HCT116 (cell line): Measurements from ENCODE around the gene SUN3. TPM values are rescaled to one million over a fixed set of nuclear protein-coding genes. Genes with fewer than 3 reads are reported as not detected.

Source experiments
- ATAC-seq: fragments of 200-7000 bp; cut with Tn5 transposase; 2 replicates; pipeline ENCODE4 v1.9.1; 2020; ENCODE audit warnings: mild to moderate bottlenecking, moderate library complexity
- BruUV-seq: library from RNA; stranded (reverse); fragments of 400-500 nt; replicated peaks from 2 replicates; lab custom pipeline; 2021; lab: Mats Ljungman, UMichigan
- CTCF ChIA-PET: fragments of 300-600 bp; sonication (Branson Sonifier 250); formaldehyde crosslinking; loops from one replicate; lab custom pipeline; 2021; ENCODE audit warnings: antibody characterized with exemption; lab: Charles Lee
- POLR2A ChIA-PET: fragments of 300-600, 350-600 bp; sonication (Branson Sonifier 250); formaldehyde crosslinking; loops from one replicate; lab custom pipeline; 2021; ENCODE audit warnings: antibody characterized with exemption; lab: Charles Lee
- RAD21 ChIA-PET, 2 experiments: fragments of 300-600 bp; sonication (Branson Sonifier 250); formaldehyde crosslinking; loops; one replicate each; lab custom pipeline; 2023; ENCODE audit warnings: low total read pairs in 2 of 2; ENCODE audit not compliant: uncharacterized antibody in 2 of 2, unreplicated experiment in 2 of 2, low non-redundant PET in 1 of 2; lab: Charles Lee
- DNase-seq: peaks from one replicate; pipeline ENCODE4 v3.0.0-alpha.2; 2010; ENCODE audit warnings: low read depth, low spot score
- H2AFZ ChIP-seq: fragments of 200-600 bp; shearing (Covaris generic), sonication (generic); 2 replicates; pipeline ENCODE4 v1.6.1; 2017; ENCODE audit warnings: low read depth, mixed run types, mixed read lengths, antibody characterized with exemption, low read length; ENCODE audit not compliant: poor library complexity, severe bottlenecking
- H3K27ac ChIP-seq: 2 replicates; pipeline ENCODE4 v1.5.1; 2012; ENCODE audit warnings: low read depth, low read length
- H3K27me3 ChIP-seq: fragments of 200-600 bp; sonication (generic); 2 replicates; pipeline ENCODE4 v1.6.1; 2016; ENCODE audit warnings: mixed run types, low read length, mixed read lengths; ENCODE audit not compliant: insufficient read depth
- H3K36me3 ChIP-seq, 2 experiments: fragments of 200-500 bp in 1 of 2; fragments of 200-600 bp in 1 of 2; sonication (Bioruptor generic) in 1 of 2; sonication (generic) in 1 of 2; 2 replicates each; pipeline versions ENCODE4 v1.5.1 to v1.6.1; 2014 to 2016; ENCODE audit warnings: low read length in 2 of 2, inconsistent platforms in 1 of 2, mixed read lengths in 1 of 2, mixed run types in 1 of 2; ENCODE audit not compliant: insufficient read depth in 2 of 2, control insufficient read depth in 1 of 2
- H3K4me1 ChIP-seq, 2 experiments: fragments of 200-600 bp in 1 of 2; sonication (generic) in 1 of 2; 2 replicates each; pipeline versions ENCODE4 v1.5.1 to v1.6.1; 2012 to 2017; ENCODE audit warnings: low read length in 2 of 2, inconsistent platforms in 1 of 2, mild to moderate bottlenecking in 1 of 2, mixed read lengths in 1 of 2, mixed run types in 1 of 2, moderate library complexity in 1 of 2; ENCODE audit not compliant: insufficient read depth in 2 of 2, control insufficient read depth in 1 of 2
- H3K4me2 ChIP-seq: fragments of 200-600 bp; sonication (generic); 2 replicates; pipeline ENCODE4 v1.6.1; 2017; ENCODE audit warnings: mixed run types, low read length, mixed read lengths
- H3K4me3 ChIP-seq, 2 experiments: fragments of 200-600 bp in 1 of 2; sonication (generic) in 1 of 2; replicated peaks in 1 of 2; 2 replicates each; pipeline ENCODE4 v1.5.1; 2011 to 2016; ENCODE audit warnings: low read length in 2 of 2, control low read depth in 1 of 2, low read depth in 1 of 2, mild to moderate bottlenecking in 1 of 2, mixed read lengths in 1 of 2, mixed run types in 1 of 2
- H3K79me2 ChIP-seq: fragments of 200-600 bp; sonication (generic); 2 replicates; pipeline ENCODE4 v1.6.1; 2017; ENCODE audit warnings: mild to moderate bottlenecking, mixed run types, low read length, moderate library complexity, mixed read lengths; ENCODE audit not compliant: insufficient read depth
- H3K9ac ChIP-seq: fragments of 200-600 bp; sonication (generic); 2 replicates; pipeline ENCODE4 v1.6.1; 2016; ENCODE audit warnings: low read length, mixed read lengths
- H3K9me2 ChIP-seq: fragments of 200-600 bp; sonication (generic), shearing (Covaris generic); 2 replicates; pipeline ENCODE4 v1.6.1; 2017; ENCODE audit warnings: mixed run types, mild to moderate bottlenecking, moderate library complexity; ENCODE audit not compliant: insufficient read depth
- H3K9me3 ChIP-seq, 2 experiments: fragments of 200-500 bp in 1 of 2; fragments of 200-600 bp in 1 of 2; sonication (Bioruptor generic) in 1 of 2; sonication (generic) in 1 of 2; 2 replicates each; pipeline ENCODE4 v1.6.1; 2014 to 2017; ENCODE audit warnings: low read length in 2 of 2, mixed read lengths in 2 of 2, inconsistent platforms in 1 of 2, low read depth in 1 of 2, mild to moderate bottlenecking in 1 of 2, mixed run types in 1 of 2, moderate library complexity in 1 of 2; ENCODE audit not compliant: control insufficient read depth in 1 of 2, insufficient read depth in 1 of 2
- H4K20me1 ChIP-seq: fragments of 200-600 bp; sonication (generic), shearing (Covaris generic); 2 replicates; pipeline ENCODE4 v1.6.1; 2017; ENCODE audit warnings: mixed run types, mild to moderate bottlenecking, moderate library complexity; ENCODE audit not compliant: insufficient read depth
- ATF3 ChIP-seq: IDR thresholded peaks from 2 replicates; pipeline ENCODE4 v1.6.1; 2012
- CBX3 ChIP-seq: IDR thresholded peaks from 2 replicates; pipeline ENCODE4 v1.6.1; 2012; ENCODE audit warnings: low read depth
- EGR1 ChIP-seq: IDR thresholded peaks from 2 replicates; pipeline ENCODE4 v1.6.1; 2012; ENCODE audit warnings: low read depth
- EZH2 ChIP-seq: fragments of 200-600 bp; sonication (generic); IDR thresholded peaks from 2 replicates; pipeline ENCODE4 v1.6.1; 2017; ENCODE audit warnings: antibody characterized with exemption, mixed run types
- JUND ChIP-seq: IDR thresholded peaks from 2 replicates; pipeline ENCODE4 v1.6.1; 2012
- POLR2A ChIP-seq: IDR thresholded peaks from 2 replicates; pipeline ENCODE4 v1.7.0; 2011; ENCODE audit warnings: borderline replicate concordance; ENCODE audit not compliant: insufficient read depth, insufficient read length; ENCODE audit errors: extremely low read depth
- RAD21 ChIP-seq: IDR thresholded peaks from 2 replicates; pipeline ENCODE4 v1.6.1; 2012; ENCODE audit warnings: low read depth, mild to moderate bottlenecking
- SIN3A ChIP-seq: IDR thresholded peaks from 2 replicates; pipeline ENCODE4 v1.6.1; 2012; ENCODE audit warnings: low read depth
- SP1 ChIP-seq: IDR thresholded peaks from 2 replicates; pipeline ENCODE4 v1.6.1; 2012; ENCODE audit warnings: low read depth
- SRF ChIP-seq: IDR thresholded peaks from 2 replicates; pipeline ENCODE4 v1.6.1; 2012; ENCODE audit warnings: low read depth
- TCF7L2 ChIP-seq: IDR thresholded peaks from 2 replicates; pipeline ENCODE4 v1.7.0; 2011; ENCODE audit warnings: borderline replicate concordance, inconsistent platforms; ENCODE audit not compliant: insufficient read depth, insufficient read length; ENCODE audit errors: extremely low read depth
- ZFX ChIP-seq: fragments of 450-650 bp; IDR thresholded peaks from 2 replicates; pipeline ENCODE4 v1.6.1; 2017
- ZNF274 ChIP-seq: fragments of 200-500 bp; sonication (Bioruptor generic); IDR thresholded peaks from 2 replicates; pipeline ENCODE4 v1.6.1; 2014; ENCODE audit warnings: mild to moderate bottlenecking, low read depth, low read length, inconsistent platforms
- intact Hi-C: fragments of 100-400 bp; cut with micrococcal nuclease; formaldehyde crosslinking; loops from 2 replicates; pipeline ENCODE4 v1.10.0; 2022
- total RNA-seq: library from RNA; stranded (reverse); gene quantifications from one replicate; pipeline ENCODE4 v1.2.1, GENCODE V29; 2021; ENCODE audit not compliant: unreplicated experiment
- TF ChIP-seq, protein P1 (sequence below): IDR thresholded peaks from 2 replicates; pipeline ENCODE4 v1.6.1; 2011; ENCODE audit warnings: mild to moderate bottlenecking, low read length, moderate library complexity; ENCODE audit not compliant: insufficient replicate concordance; ENCODE audit errors: extremely low read depth
- TF ChIP-seq, protein P2 (sequence below): IDR thresholded peaks from 2 replicates; pipeline ENCODE4 v1.6.1; 2012

Gene SUN3
- total RNA-seq, 1 experiment from 2014 or later = 4.5 TPM

- intact Hi-C loops = no loop called here
- Histone ChIP-seq H2AFZ (no peak overlapping the region), H3K4me2 (no peak overlapping the region), H3K9me3 (no peaks in the 10 kb centered on the region), H3K27ac (no peak overlapping the region), H3K4me3 (no peak overlapping the region), H4K20me1 (no peaks in the 10 kb centered on the region), H3K4me1 (peaks cover 0 to 9% of the 10 kb centered on the region in 2 experiments; a peak in 2 of 4 replicates), H3K9me2 (no peaks in the 10 kb centered on the region), H3K79me2 (no peaks in the 10 kb centered on the region), H3K36me3 (no peaks in the 10 kb centered on the region), H3K27me3 (no peaks in the 10 kb centered on the region), H3K9ac (no peak overlapping the region)
- no peak for TF ChIP-seq RAD21
- no peak for TF ChIP-seq CBX3
- TF ChIP-seq SP1 = no peak
- no peak for TF ChIP-seq EGR1
- TF ChIP-seq, protein P1, sequence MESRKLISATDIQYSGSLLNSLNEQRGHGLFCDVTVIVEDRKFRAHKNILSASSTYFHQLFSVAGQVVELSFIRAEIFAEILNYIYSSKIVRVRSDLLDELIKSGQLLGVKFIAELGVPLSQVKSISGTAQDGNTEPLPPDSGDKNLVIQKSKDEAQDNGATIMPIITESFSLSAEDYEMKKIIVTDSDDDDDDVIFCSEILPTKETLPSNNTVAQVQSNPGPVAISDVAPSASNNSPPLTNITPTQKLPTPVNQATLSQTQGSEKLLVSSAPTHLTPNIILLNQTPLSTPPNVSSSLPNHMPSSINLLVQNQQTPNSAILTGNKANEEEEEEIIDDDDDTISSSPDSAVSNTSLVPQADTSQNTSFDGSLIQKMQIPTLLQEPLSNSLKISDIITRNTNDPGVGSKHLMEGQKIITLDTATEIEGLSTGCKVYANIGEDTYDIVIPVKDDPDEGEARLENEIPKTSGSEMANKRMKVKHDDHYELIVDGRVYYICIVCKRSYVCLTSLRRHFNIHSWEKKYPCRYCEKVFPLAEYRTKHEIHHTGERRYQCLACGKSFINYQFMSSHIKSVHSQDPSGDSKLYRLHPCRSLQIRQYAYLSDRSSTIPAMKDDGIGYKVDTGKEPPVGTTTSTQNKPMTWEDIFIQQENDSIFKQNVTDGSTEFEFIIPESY = no peak
- no peak for TF ChIP-seq ATF3
- TF ChIP-seq ZFX = no peak
- no peak for TF ChIP-seq ZNF274
- TF ChIP-seq, protein P2, sequence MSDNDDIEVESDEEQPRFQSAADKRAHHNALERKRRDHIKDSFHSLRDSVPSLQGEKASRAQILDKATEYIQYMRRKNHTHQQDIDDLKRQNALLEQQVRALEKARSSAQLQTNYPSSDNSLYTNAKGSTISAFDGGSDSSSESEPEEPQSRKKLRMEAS = no peak
- no peak for TF ChIP-seq SIN3A
- TF ChIP-seq POLR2A = no peak
- TF ChIP-seq SRF = no peak
- TF ChIP-seq TCF7L2 = no peak
- no peak for TF ChIP-seq EZH2
- no peak for TF ChIP-seq JUND
- DNase-seq = no peak
- ChIA-PET POLR2A (no interaction called here), CTCF (interaction anchor here (1.2 to 2.6 kb wide), 2 partner anchors 217 to 671 kb away, joined by 3 to 15 read pairs; no protein-coding TSS in a partner anchor), RAD21 (interaction anchor here (1.1 to 1.7 kb wide), 2 partner anchors 672 kb away, joined by 3 to 7 read pairs; no protein-coding TSS in a partner anchor)
- BruUV-seq = no TSS peak
- no peak; the same call in 1 of the 2 replicates for ATAC-seq
Observed at GRCh38 chr7:47937711-47938573, 91.0 kb downstream of the SUN3 start.

Other genes starting within 250 kb of the SUN3 start
- 0.17 TPM for gene PKD1L1, start 80.6 kb downstream of the SUN3 start, total RNA-seq
- gene HUS1, start 49.5 kb downstream of the SUN3 start, total RNA-seq = 30.0 TPM
- gene C7orf57, start 6.4 kb upstream of the SUN3 start, total RNA-seq = 0.15 TPM
- 42.7 TPM for gene UPP1, start 60.2 kb upstream of the SUN3 start, total RNA-seq
- gene ABCA13, start 142.4 kb upstream of the SUN3 start, total RNA-seq = not detected